ENCODE measurements around the gene CHST8. TPM values are rescaled to one million over a fixed set of nuclear protein-coding genes. Genes with fewer than 3 reads are reported as not detected.

Gene CHST8
- total RNA-seq, 1 donor from 2014 or later: 0.35 TPM

- no peaks in the 10 kb centered on the region for H3K36me3 Mint-ChIP-seq (ENCODE audit: unreplicated experiment)
- no peaks in the 10 kb centered on the region for H3K4me1 Mint-ChIP-seq (ENCODE audit: unreplicated experiment)
- H3K27me3 Mint-ChIP-seq (ENCODE audit: unreplicated experiment): no peaks in the 10 kb centered on the region
- H3K4me3 Mint-ChIP-seq (ENCODE audit: unreplicated experiment): no peak overlapping the region
- DNase-seq (ENCODE audit: extremely low spot score, unreplicated experiment): no peak
- no peak overlapping the region for H3K27ac Mint-ChIP-seq (ENCODE audit: unreplicated experiment)
- H3K9me3 Mint-ChIP-seq (ENCODE audit: unreplicated experiment): no peaks in the 10 kb centered on the region
- TF ChIP-seq, protein P1, sequence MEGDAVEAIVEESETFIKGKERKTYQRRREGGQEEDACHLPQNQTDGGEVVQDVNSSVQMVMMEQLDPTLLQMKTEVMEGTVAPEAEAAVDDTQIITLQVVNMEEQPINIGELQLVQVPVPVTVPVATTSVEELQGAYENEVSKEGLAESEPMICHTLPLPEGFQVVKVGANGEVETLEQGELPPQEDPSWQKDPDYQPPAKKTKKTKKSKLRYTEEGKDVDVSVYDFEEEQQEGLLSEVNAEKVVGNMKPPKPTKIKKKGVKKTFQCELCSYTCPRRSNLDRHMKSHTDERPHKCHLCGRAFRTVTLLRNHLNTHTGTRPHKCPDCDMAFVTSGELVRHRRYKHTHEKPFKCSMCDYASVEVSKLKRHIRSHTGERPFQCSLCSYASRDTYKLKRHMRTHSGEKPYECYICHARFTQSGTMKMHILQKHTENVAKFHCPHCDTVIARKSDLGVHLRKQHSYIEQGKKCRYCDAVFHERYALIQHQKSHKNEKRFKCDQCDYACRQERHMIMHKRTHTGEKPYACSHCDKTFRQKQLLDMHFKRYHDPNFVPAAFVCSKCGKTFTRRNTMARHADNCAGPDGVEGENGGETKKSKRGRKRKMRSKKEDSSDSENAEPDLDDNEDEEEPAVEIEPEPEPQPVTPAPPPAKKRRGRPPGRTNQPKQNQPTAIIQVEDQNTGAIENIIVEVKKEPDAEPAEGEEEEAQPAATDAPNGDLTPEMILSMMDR (IDR thresholded peaks at IDR 0.05): no peak
Observed at GRCh38 chr19:33697766-33698165, 76.0 kb downstream of the CHST8 start.

GRCh38 chr19:33698576-33699435 lies 77.1 kb downstream of the CHST8 start:
- no peaks in the 10 kb centered on the region for H3K4me1 Mint-ChIP-seq (ENCODE audit: unreplicated experiment)
- no peaks in the 10 kb centered on the region for H3K36me3 Mint-ChIP-seq (ENCODE audit: unreplicated experiment)
- TF ChIP-seq, protein P1 (IDR thresholded peaks at IDR 0.05): no peak
- H3K9me3 Mint-ChIP-seq (ENCODE audit: unreplicated experiment): no peaks in the 10 kb centered on the region
- no peak overlapping the region for H3K4me3 Mint-ChIP-seq (ENCODE audit: unreplicated experiment)
- no peaks in the 10 kb centered on the region for H3K27me3 Mint-ChIP-seq (ENCODE audit: unreplicated experiment)
- DNase-seq (ENCODE audit: extremely low spot score, unreplicated experiment): no peak
- H3K27ac Mint-ChIP-seq (ENCODE audit: unreplicated experiment): no peak overlapping the region

- no peaks in the 10 kb centered on the region for H3K4me1 Mint-ChIP-seq (ENCODE audit: unreplicated experiment)
Observed at GRCh38 chr19:33699754-33700407, 78.1 kb downstream of the CHST8 start.

DNA sequence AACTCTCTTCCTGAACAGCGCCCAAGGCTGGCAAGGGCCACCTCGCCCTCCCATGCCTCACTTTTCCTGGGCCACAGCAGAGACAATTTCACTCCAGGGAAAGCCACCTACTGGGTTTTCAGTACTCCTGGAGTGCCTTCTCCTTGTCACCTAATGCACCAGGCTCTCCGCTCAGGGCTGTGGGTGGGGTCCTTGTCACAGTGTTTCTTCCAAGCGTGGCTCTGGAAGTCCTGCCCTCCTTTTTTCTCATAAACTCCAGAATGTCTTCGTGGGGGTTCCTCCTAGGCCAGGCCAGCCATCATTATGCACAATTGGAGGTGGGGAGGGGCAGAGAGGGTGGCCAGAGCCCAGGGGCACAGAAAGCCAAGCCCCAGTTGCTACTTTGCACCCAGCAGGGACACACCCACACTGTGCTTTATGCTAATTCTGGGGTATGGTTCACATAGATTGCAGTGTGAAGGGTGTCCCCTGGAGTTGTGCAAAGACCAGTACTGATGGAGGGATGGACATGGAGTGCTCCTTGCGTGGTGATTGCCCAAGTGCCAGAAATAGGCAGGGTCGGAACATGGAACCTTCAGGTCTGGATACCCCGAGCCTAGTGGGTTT lies 78.8 kb downstream of the CHST8 start:
- no peak for DNase-seq (ENCODE audit: extremely low spot score, unreplicated experiment)
- Mint-ChIP-seq H3K27me3 (ENCODE audit: unreplicated experiment) (no peaks in the 10 kb centered on the region), H3K4me1 (ENCODE audit: unreplicated experiment) (no peaks in the 10 kb centered on the region), H3K27ac (ENCODE audit: unreplicated experiment) (no peak overlapping the region), H3K4me3 (ENCODE audit: unreplicated experiment) (no peak overlapping the region), H3K36me3 (ENCODE audit: unreplicated experiment) (no peaks in the 10 kb centered on the region), H3K9me3 (ENCODE audit: unreplicated experiment) (no peaks in the 10 kb centered on the region)
- TF ChIP-seq, protein P1 (IDR thresholded peaks at IDR 0.05): no peak

More at GRCh38 chr19:33699754-33700407, 78.1 kb downstream of the CHST8 start:
- H3K9me3 Mint-ChIP-seq (ENCODE audit: unreplicated experiment): no peaks in the 10 kb centered on the region
- TF ChIP-seq, protein P1 (IDR thresholded peaks at IDR 0.05): no peak
- no peak overlapping the region for H3K27ac Mint-ChIP-seq (ENCODE audit: unreplicated experiment)
- H3K27me3 Mint-ChIP-seq (ENCODE audit: unreplicated experiment): no peaks in the 10 kb centered on the region
- no peaks in the 10 kb centered on the region for H3K36me3 Mint-ChIP-seq (ENCODE audit: unreplicated experiment)
- DNase-seq (ENCODE audit: extremely low spot score, unreplicated experiment): no peak
- H3K4me3 Mint-ChIP-seq (ENCODE audit: unreplicated experiment): no peak overlapping the region

DNA sequence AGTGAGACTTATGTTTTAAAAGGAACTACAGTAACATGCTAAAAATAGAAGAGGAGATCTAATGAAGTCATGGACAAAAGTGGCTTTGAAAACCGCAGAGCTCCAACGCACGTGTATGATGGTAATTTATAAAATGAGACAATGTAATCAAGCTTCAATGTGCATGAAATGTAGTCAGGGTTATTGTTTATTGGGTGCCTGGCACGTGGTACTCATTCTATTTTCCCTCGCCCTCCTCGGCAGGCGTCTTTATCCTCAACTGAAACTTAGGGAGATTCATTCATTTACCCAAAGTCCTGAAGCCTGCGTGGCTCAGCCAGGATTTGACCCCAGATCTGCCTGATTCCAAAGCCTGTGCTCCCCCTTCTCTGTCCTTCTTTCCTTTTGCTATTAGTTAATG lies 79.8 kb downstream of the CHST8 start:
- Mint-ChIP-seq H3K4me1 (ENCODE audit: unreplicated experiment) (no peaks in the 10 kb centered on the region), H3K27ac (ENCODE audit: unreplicated experiment) (no peak overlapping the region), H3K36me3 (ENCODE audit: unreplicated experiment) (no peaks in the 10 kb centered on the region), H3K9me3 (ENCODE audit: unreplicated experiment) (no peaks in the 10 kb centered on the region), H3K27me3 (ENCODE audit: unreplicated experiment) (no peaks in the 10 kb centered on the region), H3K4me3 (ENCODE audit: unreplicated experiment) (no peak overlapping the region)
- no peak for DNase-seq (ENCODE audit: extremely low spot score, unreplicated experiment)
- TF ChIP-seq, protein P1 (IDR thresholded peaks at IDR 0.05): no peak
